Stimulated activated CD4-positive, alpha-beta T cell treated with anti-CD3 and anti-CD28 coated beads, Interleukin-1b, Interleukin-23, amount 100 ng/mL, for 48 hours (primary cell): ENCODE measurements around the gene MYCBP2.
"Not testable (repeated sequence)": the region's sequence is repeated elsewhere in the genome, so short reads cannot be mapped to it uniquely, and the experiment has no call there.

ENCODE experiments used
- DNase-seq: peaks from one replicate; pipeline ENCODE4 v3.0.0-alpha.2; 2020

The MYCBP2 gene

GRCh38 chr13:77289851-77290250 is 37.0 kb downstream of the MYCBP2 start:
- no peak for DNase-seq

- not testable (repeated sequence) for DNase-seq
Observed at GRCh38 chr13:77285632-77286031, 41.3 kb downstream of the MYCBP2 start.

- no peak for DNase-seq
Observed at GRCh38 chr13:77285098-77285497, 41.8 kb downstream of the MYCBP2 start.

- DNase-seq, result no peak
Observed at GRCh38 chr13:77274126-77274525, 52.8 kb downstream of the MYCBP2 start.

- no peak for DNase-seq
Observed at GRCh38 chr13:77269141-77269540, 57.8 kb downstream of the MYCBP2 start.

GRCh38 chr13:77267362-77267761 is 59.5 kb downstream of the MYCBP2 start:
- no peak for DNase-seq

GRCh38 chr13:77265336-77265735 is 61.6 kb downstream of the MYCBP2 start:
- no peak for DNase-seq

GRCh38 chr13:77262198-77262597 is 64.7 kb downstream of the MYCBP2 start:
- DNase-seq, result no peak

GRCh38 chr13:77250975-77251374 is 75.9 kb downstream of the MYCBP2 start:
- DNase-seq, result no peak

GRCh38 chr13:77245224-77245623 is 81.7 kb downstream of the MYCBP2 start:
- not testable (repeated sequence) for DNase-seq

- DNase-seq, result no peak
Observed at GRCh38 chr13:77239312-77239711, 87.6 kb downstream of the MYCBP2 start.

GRCh38 chr13:77235456-77236022 is 91.4 kb downstream of the MYCBP2 start:
- no peak for DNase-seq

GRCh38 chr13:77233159-77233558 is 93.7 kb downstream of the MYCBP2 start:
- no peak for DNase-seq

GRCh38 chr13:77230560-77230959 is 96.3 kb downstream of the MYCBP2 start:
- no peak for DNase-seq

GRCh38 chr13:77225946-77226345 is 100.9 kb downstream of the MYCBP2 start:
- no peak for DNase-seq

- no peak for DNase-seq
Observed at GRCh38 chr13:77222909-77223308, 104.0 kb downstream of the MYCBP2 start.

- DNase-seq, result no peak
Observed at GRCh38 chr13:77222000-77222690, 104.7 kb downstream of the MYCBP2 start.

GRCh38 chr13:77219401-77219800 is 107.5 kb downstream of the MYCBP2 start:
- DNase-seq, result no peak

- no peak for DNase-seq
Observed at GRCh38 chr13:77218274-77218673, 108.6 kb downstream of the MYCBP2 start.

GRCh38 chr13:77215543-77215942 is 111.4 kb downstream of the MYCBP2 start:
- DNase-seq, result no peak

GRCh38 chr13:77213644-77214043 is 113.2 kb downstream of the MYCBP2 start:
- DNase-seq, result no peak

GRCh38 chr13:77207943-77208342 is 119.0 kb downstream of the MYCBP2 start:
- DNase-seq, result no peak

- not testable (repeated sequence) for DNase-seq
Observed at GRCh38 chr13:77198995-77199394, 127.9 kb downstream of the MYCBP2 start.

GRCh38 chr13:77196052-77196618 is 130.8 kb downstream of the MYCBP2 start:
- DNase-seq, result no peak
